Prostate gland (tissue), 2 donors: ENCODE results near the gene SCIMP.

Experiments
- CTCF ChIP-seq, 4 experiments: fragments of 200-600 bp in 2 of 4; fragments of 450-650 bp in 2 of 4; sonication (generic) in 2 of 4; IDR thresholded peaks; 1 replicate in 3 of 4; 2 replicates in 1 of 4; pipeline ENCODE4 v1.5.1; 2016 to 2019; ENCODE audit warnings: antibody characterized with exemption in 4 of 4, mild to moderate bottlenecking in 2 of 4, moderate library complexity in 2 of 4
- POLR2A ChIP-seq: fragments of 450-650 bp; IDR thresholded peaks from one replicate; pipeline ENCODE4 v1.6.1; 2016; ENCODE audit warnings: antibody characterized with exemption, mild to moderate bottlenecking
- POLR2AphosphoS5 ChIP-seq: sonication (generic); formaldehyde crosslinking; IDR thresholded peaks from one replicate; pipeline ENCODE4 v1.6.1; 2017; ENCODE audit warnings: antibody characterized with exemption

GRCh38 chr17:5234645-5235576, at the start of gene SCIMP:
- no peak for TF ChIP-seq POLR2A
- TF ChIP-seq CTCF (IDR thresholded peaks at IDR 0.05), result no peak
- no peak for TF ChIP-seq POLR2AphosphoS5
